NCI-H510A treated with DMSO at 0.1 percent for 48 hours (cell line): ENCODE results near the gene KLHL11.

Experiments
- DNase-seq: peaks from one replicate; lab custom pipeline; 2025; lab: John Stamatoyannopoulos, UW

The KLHL11 gene

GRCh38 chr17:41810659-41811548, 54.3 kb downstream of the KLHL11 start:
- DNase-seq: peak; percentile 45

GRCh38 chr17:41806685-41807445, 58.4 kb downstream of the KLHL11 start:
- DNase-seq: no peak
